Renal pelvis (tissue), 4 donors: ENCODE measurements around the gene ATP13A2. TPM values are rescaled to one million over a fixed set of nuclear protein-coding genes. Genes with fewer than 3 reads are reported as not detected.

Experiments
- DNase-seq: peaks from one replicate; pipeline ENCODE4 v3.0.0-alpha.2; 2013
- polyA plus RNA-seq, 3 donors: library from polyadenylated mRNA; unstranded; fragments of 120-200 nt; gene quantifications; one replicate each; pipeline ENCODE4 v1.2.1, GENCODE V29; 2013; ENCODE audit not compliant: insufficient read length in 3 of 3

Gene ATP13A2
- polyA plus RNA-seq, 3 donors: 32.3 to 46.7 (median 33.1) TPM

DNA sequence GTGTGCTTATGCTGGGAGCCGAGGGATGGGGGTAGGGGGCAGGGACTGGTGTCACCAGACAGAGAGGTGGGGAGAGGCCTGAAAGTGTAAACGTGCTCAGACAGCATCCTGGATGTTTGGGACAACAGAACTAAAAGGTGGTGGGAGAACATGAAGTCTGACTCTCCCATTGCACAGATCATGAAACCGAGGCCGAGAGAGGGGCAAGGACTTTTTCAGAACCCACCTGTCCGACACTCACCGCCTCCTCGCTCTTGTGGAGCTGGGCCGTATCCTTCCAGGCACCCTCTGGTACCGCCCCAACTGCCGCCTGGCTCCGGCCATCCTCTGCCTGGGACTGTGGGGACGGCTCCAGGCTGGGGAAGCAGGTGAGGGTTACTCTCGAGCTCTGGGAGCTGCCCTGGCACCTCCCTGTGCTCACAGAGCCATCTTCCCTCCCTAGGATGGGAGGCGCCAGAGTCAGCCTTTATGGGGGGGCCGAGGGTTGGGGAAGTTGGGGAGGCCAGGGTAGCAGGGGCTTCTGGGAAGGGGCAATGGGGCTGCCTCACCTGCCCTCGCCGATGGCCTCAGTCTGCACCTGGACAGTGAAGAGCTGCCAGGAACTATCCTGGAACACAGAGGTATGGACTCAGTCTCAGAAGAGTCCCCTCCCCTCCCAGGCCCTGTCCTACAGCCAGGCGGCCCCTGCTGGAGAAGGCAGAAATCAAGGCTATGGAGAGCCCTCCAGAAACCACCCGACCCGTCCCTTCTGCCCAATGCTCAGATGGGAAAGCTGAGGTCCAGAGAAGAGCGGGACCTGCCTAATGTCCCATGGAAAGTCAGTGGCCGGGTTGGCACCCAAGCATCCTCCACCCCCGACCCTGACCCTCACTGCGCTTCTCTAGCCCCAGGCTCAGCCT lies 7.0 kb downstream of the ATP13A2 start:
- no peak for DNase-seq

- DNase-seq: no peak
Observed at GRCh38 chr1:17002524-17002902, 9.2 kb downstream of the ATP13A2 start.

DNA sequence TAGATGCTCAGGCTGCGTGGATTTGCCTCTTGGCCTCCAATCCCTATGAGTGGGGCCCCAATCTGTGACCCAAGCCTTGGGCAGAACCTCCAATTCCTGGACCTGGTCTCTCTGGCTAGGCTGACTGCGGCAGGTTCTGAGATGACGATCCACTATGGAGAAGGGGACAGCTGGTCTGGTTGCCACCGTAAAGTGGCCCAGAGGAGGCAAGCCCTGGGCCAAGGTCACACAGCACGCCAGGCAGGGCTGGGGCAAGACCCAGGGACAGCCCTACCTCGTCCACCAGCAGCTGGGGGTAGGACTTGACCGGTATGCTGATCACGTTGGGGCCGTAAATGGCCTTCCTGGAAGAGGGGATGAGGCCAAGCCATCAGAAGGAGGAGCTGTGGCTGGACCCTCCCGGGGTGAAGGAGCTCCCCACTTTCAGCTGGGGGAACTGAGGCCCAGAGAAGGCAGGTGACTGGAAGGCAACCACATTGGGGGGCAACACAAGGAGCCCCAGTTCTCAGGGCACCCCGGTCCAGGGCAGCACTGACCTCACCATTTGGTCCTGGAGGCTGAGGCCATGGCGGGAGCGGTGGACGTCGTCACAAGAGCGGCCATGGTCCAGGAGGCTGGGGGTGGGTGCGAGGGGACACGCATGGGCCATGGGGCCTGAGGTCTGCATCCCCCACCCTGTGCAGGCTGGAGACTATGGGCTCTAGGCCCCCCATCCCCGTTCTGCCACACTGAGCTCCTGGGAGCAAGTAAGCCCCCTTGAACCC lies 9.8 kb downstream of the ATP13A2 start:
- no peak for DNase-seq

- DNase-seq: no peak
Observed at GRCh38 chr1:16999863-17000262, 11.9 kb downstream of the ATP13A2 start.

DNA sequence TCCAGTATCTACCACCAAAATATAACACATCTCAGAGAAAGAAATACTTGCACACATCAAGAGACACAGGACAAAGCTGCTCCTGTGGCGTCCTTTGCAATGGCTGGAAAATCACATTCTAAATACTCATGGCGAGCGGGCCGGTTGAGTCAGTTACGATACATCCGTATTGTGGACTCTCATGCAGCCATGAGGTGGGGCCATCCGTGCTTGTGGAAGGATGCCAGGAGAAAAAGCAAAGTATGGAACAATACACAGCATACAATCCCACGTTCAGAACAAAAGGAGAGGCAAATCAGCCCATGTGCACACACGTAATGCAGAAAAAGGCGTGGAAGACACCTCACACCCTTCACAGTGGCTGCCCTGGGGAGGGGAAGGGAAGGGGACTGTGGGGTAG lies 13.1 kb downstream of the ATP13A2 start:
- DNase-seq: no peak

DNA sequence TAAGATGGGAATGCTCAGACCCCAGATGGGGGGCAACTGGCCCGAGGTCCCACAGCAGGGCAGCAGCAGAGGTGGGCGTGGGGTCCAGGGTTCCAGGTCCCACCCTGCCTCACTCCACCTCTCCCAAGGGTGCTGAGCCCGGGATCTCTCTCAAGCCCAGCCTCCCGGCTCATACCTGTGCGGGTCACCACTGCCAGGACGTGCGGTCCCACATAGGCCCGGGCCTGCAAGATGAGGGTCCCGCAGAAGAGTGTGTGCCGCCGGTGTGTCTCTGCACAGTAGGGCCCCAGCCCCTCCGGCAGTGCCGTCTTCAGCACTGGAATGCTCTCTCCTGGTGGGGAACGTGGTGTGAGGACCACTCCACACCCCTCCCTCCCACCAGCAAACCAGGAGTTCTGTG lies 14.9 kb downstream of the ATP13A2 start:
- DNase-seq: no peak

DNA sequence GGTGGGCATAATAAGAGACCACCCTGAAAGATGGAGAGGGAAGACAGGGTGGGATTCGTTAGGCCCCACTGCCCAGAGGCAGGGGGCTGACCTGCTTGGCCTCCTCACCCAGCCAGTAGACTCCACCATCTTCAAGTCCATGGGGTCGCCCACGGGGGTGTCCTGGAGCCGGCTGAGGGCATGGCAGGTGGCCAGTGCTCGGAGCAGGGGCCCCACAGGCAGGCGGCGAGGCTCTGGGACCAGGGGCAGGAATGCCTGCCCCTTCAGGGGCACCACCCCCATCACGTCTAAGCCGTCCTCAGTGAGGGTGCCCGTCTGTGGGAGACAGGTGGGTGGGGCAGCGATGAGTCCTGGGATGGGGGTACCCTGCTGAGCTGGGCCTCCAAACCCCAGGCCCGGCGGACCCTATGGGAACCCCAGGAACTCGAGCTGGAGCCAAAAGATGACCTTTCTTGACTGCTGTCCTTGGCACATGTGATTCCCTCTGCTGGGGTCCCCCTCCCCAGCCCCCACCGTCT lies 18.1 kb downstream of the ATP13A2 start:
- no peak for DNase-seq

DNA sequence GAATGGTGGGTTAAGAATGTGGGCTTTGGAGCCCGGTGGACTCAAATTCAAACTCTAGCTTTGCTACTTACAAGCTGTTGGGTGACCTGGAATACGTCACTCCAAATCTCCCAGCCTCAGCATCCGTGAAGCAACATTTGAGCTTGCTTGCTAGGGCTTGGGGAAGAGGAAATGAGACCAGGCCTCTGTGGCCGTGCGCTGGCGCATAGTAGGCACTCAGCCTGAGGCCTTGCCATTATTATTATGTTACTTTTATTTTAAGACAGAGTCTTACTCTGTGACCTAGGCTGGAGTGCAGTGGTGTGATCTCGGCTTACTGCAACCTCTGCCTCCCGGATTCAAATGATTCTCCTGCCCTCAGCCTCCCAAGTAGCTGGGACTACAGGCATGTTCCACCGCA lies 19.1 kb downstream of the ATP13A2 start:
- DNase-seq: no peak

DNA sequence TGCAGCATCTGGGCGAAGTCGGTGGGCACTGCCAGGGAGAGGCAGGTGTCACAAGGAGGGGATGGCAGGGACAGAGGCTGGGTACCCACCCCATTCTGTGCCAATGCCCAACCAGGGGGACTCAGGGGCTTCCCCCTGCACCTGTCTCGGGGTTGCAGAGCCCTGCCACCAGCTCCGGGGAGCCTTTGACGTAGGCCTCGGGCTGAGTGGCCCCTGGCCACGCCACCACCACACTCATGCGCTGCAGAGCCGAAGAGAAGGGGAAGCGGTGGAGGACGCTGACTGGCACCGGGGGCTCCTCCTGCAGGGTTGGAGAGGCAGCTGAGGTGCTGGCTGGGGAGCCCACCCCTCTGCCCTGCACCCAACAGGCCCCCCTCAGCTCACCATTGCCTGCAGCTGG lies 19.6 kb downstream of the ATP13A2 start:
- no peak for DNase-seq

DNA sequence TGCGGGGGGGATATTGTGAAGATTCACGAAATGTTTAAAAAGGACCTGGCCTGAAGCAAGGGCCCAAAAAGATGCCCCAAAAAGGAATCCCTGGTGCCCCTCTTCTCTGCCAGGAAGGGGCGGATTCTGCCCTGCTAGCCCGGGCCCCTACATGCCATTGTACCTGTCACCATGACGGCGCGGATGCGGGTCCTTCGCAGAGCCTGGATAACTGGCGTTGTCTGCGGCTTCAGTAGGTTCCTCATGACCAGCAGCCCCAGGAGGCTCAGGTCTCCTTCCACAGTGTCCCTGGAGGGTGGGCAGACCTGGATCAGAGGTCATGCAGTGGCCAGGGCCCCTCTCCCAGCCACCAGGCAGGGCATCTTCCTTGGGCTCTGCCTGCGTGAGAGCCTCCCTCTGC lies 20.2 kb downstream of the ATP13A2 start:
- no peak for DNase-seq

DNA sequence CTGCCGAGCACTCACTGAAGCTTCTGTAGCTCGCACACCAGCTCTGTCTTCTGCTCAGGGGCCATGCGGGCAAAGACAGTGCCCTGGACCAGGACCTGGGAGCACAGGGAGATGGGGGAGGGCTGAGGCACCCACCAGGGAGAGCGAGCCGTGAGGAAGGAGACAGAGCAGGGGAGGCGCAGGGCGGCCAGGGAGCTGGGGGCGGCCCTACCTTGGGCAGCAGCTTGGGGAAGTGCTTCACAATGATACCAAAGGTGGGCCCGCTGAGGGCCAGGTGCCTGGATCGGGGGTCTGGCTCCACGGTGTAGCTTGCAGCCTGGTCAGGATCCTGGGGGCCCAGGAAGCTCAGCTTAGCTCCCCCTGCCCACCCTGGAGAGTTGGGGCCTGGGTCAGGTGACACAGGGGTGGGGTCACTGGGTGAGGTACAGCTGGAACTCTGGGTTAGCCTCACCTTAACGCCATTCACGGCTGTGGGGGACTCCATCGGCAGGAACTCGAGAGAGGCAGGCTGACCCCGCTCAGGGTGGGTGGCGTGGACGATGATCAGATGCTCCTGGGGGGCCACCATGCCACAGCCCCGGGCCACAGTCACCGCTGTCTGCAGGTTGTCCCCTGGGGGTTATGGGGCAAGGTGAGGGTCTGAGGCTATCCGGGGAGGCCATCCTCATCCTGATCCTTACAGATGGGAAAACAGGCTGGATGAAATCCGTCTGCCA lies 21.9 kb downstream of the ATP13A2 start:
- no peak for DNase-seq

- DNase-seq: no peak
Observed at GRCh38 chr1:16988210-16988609, 23.5 kb downstream of the ATP13A2 start.

DNA sequence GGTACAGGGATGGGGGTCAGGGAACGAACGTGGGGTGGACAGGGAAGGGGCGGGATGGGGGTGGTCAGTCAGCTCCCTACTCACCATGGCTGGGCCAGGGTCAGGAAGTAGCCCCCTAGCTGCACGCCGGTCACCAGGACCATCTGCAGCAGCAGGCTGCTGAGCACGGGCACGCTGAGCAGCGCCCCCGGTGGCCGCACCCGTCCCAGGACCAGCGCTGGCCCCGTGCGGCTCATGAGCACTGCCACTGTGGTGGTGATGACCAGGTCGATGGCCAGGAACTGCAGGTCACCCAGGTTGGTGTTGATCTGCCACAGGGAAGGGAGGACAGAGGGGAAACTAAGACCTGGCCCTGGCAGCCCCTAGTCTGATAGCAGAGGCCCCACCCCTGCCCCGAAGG lies 24.8 kb downstream of the ATP13A2 start:
- DNase-seq: no peak

DNA sequence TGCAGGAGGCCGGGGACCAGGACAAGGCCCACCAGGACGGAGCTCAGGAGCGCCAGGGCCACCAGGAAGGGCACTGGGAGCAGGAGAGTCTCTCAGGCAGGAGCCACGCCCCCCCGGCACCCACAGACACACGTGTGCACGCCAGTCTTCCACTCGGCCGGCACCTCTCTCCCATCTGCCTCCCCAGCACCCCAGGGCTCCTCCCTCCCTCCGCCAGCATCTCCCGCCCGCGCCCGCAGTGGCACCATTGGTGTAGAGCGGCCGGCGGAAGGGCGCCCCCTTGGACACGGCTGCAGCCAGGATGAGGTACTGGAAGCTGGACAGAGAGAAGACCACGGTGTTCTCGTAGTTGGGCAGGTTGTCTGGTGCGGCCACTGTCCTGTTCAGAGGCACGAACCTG lies 25.2 kb downstream of the ATP13A2 start:
- no peak for DNase-seq

DNA sequence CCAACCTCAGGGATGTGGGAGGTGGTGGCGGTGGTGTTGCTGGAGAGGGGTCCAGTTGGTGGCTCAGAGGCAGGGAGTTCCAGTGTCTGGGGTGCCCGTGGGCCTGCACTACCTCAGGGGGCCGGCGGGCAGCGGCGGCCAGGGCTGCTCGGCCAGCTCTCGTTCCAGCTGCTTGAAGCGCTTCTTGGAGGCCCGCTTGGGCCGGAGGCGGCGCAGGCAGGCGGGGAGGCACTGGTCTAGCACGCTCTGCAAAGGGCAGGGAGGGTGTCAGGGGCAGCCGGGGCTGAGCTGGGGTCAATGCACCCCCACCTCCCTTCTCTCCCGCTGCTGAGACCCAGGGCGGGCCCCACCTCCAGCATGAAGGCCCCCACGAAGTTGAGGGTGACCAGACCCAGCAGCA lies 25.6 kb downstream of the ATP13A2 start:
- no peak for DNase-seq

GRCh38 chr1:16984717-16985116 lies 27.0 kb downstream of the ATP13A2 start:
- DNase-seq: no peak

DNA sequence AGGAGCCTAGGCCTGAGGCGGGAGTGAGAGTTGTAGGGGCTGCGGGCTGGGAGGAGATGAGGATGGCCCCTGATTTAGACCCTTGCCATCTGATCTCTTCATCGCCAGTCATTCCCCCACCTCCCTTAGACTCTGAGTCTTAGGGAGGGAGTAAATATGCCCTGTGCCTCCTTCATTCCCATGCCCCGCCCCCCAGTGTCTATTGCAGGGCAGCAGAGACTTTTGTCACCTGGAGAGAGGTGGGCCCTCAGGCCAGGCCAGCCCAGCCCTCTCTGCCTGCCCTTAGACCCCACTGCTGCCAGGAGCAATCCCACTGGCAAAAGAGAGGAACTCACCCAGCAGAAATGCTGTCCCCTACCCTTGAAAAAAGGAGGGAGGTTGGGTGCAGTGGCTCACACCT lies 28.1 kb downstream of the ATP13A2 start:
- no peak for DNase-seq

DNA sequence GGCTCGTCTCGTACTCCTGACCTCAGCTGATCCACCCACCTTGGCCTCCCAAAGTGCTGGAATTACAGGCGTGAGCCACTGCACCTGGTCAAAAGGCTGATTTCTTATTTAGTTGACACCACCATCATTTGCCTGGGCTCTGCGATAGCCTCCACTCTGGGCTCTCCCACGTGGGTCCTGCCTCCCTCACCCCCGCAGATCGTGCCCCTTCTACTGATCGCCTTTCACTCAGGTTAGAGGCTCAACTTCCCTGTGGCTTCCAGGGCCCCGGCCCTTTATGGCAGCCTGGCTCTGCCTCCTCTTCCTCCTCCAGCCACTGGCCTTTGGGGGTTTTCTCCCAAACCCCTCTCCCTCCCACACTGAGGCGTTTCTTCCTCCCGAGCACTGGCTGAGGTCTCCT lies 28.8 kb downstream of the ATP13A2 start:
- DNase-seq: no peak

GRCh38 chr1:16981269-16981849 lies 30.4 kb downstream of the ATP13A2 start:
- no peak for DNase-seq

GRCh38 chr1:16980473-16981268 lies 31.1 kb downstream of the ATP13A2 start, which contains the start of gene MFAP2:
Gene MFAP2, minus strand, starts transcription at chr1:16980620. Its CDS starts 2,347 bp downstream, at chr1:16978273.
- DNase-seq: no peak
